Forelimb muscle (tissue), 1 donor: ENCODE results near the gene WWOX. TPM values are rescaled to one million over a fixed set of nuclear protein-coding genes. Genes with fewer than 3 reads are reported as not detected.

ENCODE experiments used
- DNase-seq: peaks from one replicate; pipeline ENCODE4 v3.0.0-alpha.2; 2013; ENCODE audit warnings: low read depth
- polyA plus RNA-seq: library from polyadenylated mRNA; unstranded; fragments of 120-200 nt; gene quantifications from one replicate; pipeline ENCODE4 v1.2.1, GENCODE V29; 2013; ENCODE audit not compliant: insufficient read length

The WWOX gene
- polyA plus RNA-seq, 1 donor = 11.9 TPM

DNA sequence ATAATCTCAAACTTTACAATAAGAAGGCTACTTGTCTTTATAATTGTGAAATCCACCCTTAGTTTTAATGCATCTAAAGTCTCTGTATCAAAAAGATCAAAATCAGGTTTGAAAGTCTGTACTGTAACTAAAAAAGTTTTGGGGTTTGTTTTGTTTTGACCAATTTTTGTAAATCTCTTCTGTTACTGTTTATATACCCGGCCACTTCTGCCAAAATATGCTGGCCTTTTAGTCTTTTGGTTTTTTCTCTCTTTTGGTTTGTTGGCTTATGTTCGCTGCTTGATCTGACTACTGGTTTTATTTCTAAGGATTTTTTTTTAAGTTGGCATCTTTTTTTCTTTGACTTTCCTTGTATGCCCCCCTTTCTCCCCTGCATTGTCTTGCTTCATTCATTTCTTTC, 845.9 kb downstream of the WWOX start:
- no peak for DNase-seq

DNA sequence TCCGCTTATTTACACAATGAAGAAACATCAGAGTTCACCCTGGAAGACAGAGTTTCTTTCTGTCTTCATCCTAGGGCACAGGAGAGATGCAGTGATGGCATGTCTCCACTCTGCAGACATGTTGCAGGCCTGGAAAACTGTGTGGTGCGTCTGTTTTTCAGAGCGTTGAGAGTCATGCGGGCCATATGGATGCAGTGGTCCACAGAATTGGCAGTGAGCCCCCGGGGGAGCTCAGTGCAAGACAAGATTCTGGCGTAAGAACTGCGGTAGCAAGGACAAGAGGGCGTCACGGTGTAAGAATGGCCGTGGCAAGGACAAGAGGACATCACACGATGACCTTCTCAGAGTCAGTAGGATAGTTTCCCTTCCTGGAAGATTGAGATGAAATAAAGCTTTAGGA, 847.1 kb downstream of the WWOX start:
- no peak for DNase-seq

DNA sequence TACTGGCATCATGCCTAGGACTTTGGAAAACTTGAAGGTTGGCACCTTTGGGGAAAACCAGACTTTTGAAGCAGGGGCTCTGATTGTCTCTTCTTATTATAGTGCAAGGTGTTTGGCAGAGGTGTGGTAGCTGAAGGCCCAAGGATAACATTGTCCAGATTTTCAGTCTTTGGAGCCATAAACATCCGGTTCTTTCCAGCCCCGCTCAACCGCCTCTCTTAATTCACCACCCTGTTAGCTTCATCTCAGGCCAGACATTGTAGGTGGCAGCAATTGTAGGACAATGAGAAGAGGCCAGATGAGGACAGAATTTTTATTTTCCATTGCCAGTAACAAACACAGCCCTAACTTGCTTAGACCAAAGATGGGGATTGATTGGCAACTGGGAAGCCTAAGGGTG, 851.3 kb downstream of the WWOX start:
- no peak for DNase-seq

DNA sequence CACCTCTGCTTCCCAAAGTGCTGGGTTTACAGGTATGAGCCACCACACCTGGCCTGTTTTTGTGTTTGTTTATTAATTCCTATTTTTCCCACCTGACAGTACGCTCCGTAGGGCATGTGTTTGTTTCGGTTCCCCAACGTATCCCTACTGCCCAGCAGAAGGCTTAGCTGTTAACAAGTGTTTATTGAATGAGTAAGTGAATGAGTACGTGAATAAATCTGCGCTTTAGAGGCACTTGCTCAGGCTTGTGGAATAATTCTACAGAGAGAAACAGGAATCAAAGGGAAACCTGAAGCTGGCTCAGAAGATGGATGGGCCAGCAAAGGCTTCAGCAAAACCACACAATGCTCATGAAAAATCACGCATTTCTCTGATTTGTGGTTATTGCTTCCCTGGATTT, 853.2 kb downstream of the WWOX start:
- DNase-seq = no peak

DNA sequence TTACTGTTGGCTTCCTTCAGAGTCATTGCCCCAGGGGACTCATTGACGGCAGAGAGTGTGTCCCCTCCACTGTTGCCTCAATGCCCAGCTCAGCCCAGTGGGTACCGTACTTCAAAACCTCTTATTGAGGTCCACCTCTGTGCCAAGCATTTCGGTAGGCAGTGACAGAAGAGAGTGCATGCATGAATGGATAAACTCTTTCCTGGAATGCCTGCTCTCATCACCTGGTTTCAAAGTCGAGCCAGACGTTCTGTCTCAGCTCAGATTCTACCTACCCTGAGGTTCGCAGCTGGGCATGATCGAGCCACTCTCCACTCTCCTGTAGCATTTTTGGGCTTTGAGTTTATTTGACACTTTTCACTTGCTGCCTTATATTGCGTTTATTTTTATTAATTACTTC, 854.1 kb downstream of the WWOX start:
- DNase-seq = no peak

DNA sequence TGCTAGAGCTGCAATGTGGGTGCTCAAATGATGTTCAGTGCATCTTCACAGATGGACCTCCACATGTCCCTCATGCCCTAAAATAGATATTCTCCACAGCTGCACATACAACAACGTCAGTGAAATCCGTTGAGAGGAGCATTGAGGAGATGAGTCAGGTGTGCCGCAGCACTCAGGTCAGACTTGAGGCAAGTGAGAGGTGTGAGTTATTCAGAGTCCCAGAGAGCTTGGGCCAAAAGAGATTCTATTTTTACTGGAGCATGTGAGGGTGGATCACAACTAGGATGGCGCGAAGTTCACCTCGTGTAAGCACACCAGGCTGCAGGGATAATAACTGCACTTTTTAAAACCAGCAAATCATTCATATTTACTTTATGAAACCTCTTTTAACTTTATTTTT, 855.8 kb downstream of the WWOX start:
- DNase-seq = no peak

DNA sequence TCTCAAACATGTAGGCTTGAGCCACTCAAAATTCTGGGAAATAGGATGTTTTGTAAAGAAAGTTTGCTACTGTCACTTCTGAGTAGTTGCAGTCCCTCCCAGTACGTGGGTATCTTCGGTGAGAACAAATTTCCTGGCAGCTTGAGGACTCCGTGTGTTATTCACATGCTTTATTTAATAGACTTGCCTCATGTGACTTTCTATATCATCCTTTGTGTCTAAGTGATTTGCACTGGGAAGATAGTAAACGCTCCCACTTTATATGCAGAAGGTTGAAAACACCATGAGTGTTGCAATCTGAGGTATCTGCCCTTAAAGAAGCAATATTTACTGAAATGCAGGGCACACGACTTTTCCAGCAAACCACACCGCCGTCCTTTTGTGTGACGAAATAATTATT, 857.4 kb downstream of the WWOX start:
- no peak for DNase-seq

DNA sequence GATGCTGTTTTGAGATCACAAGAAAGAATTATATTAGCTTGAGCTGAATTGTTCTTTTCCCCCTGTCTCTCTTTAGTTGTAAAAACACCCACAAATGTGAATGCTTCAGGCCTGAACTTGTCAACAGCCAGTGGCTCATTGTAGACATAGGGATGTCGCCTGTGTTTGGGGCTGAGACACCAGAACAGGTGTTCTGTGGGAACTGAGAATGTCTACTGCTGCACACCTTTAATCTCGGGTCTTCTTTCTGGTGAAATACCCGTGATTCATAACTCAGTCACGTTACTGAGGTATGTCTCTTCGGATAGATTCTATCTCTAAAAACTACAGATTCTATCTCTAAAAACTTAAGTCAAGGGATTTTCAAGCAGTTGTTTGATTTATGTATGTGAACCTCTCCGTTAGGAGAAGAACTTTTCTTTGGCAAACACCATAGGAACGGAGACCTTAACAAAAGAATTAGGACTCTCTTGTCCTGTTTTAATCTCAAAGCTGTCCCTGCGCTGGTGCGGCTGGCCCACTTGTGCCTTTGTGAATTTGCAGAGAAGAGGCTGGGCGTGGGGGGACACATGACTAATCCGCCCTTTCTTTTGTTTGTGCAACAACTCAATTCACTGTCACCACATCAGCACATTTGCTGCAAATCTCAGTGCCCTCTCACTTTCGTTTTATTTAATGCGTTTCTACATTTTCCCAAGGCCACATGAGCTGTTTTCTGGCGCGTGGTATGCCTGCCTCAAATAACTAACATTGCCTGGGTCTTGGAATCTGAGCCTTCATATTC, 858.1 kb downstream of the WWOX start:
- no peak for DNase-seq

DNA sequence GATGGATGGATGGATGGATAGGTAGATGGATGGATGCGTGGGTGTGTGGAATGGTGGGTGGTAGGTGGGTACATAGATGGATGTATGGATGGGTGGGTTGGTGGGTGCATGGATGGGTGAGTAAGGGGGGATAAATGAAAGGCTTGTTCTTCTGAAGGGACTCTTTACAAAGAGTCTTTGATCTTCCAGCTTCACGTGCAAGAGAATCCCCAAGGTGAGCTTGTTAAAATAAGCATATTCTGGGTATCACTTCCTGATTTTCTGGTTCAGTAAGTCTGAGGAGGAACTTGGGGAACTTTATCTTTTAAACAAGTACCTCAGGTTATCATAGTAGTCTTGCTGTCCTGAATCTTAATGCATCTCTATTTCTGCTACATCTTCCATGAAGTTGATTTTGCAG, 862.0 kb downstream of the WWOX start:
- no peak for DNase-seq

DNA sequence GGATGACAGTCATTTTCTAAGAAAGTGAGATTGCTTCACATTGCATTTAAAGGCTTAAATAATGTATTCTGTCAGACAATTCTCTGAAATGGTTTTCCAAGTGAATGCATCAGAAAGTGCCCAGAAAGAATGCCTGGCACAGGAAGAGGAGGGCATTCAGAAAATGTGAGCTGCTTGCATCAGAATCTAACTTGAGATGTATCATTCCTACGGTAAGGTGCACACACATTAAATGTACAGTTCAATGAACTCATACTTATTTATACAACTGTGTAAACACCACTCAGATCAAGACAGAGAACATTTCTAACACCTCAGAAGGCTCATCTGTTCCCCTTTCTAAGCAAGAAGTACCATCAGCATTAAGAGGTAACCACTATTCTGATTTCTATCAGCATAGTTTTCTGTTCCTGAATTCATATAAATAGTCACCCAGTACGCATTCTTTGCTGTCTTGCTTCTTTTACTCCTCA, 863.0 kb downstream of the WWOX start:
- no peak for DNase-seq

DNA sequence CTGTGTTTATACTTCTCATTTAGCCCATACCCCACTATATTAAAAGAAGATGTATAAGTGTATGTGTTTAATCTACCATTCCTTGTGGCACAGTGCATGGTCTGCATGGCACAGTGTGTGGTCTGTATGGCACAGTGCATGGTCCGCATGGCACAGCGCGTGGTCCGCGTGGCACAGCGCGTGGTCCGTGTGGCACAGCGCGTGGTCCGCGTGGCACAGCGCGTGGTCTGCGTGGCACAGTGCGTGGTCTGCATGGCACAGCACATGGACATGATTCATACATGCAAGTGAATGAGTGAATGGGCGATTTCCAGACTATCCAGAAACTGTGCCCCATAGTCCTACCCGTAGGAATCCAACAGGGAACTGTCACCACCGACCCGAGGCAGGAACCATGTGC, 868.5 kb downstream of the WWOX start:
- no peak for DNase-seq

DNA sequence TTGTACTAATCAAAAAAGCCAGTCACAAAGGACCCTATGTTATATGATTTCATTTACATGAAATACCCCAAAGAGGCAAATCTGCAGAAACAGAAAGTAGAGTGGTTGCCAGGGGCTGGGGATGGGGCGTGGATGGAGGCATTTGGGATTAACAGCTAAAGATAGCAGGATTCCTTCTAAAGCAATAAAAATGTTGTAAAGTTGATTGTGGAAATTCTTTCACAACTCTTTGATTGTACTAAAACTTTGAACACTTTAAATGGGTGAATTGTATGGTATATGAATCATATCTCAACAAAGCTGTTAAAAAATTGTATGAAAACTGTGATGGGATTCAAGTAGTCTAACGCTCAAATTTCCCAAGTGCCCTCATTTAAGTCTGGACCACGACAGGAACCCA, 870.3 kb downstream of the WWOX start:
- no peak for DNase-seq

DNA sequence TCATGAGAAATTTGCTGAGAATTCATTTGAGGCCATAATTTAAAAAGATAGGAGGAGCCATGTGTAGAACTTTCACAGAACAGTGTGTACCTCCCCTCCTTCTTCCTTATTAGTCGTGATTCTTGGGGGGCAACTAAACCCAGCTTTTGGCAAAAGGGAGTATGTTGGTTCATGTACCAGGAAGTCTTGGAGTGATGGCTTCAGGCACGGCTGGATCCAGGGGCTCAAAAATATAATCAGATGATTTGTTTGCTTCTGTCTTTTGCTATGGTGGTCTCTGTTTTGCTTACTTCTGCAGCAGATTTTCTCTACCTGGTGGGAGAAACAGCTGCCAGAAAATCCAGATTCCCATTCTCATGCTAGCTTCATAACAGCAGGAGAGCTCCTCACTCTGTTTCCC, 871.2 kb downstream of the WWOX start:
- DNase-seq = no peak

DNA sequence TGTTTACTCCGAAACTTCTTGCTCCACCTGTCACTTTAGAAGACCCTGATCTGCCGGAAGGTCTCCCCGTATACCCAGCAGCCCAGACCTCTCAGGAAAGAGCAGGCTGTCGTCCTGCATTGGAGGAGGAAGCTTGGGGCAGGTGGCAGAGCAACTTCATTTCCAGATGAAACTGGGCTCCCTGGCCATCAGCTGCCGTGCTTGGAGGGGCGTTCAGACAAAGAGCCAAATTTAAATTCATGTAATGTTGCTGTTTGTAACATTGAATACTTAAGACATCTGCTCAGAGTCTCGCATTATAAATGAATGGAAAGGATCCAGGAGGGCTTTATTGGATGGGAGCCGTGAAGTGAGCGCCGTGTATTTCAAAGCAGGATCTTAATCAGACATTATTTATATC, 872.6 kb downstream of the WWOX start:
- no peak for DNase-seq

DNA sequence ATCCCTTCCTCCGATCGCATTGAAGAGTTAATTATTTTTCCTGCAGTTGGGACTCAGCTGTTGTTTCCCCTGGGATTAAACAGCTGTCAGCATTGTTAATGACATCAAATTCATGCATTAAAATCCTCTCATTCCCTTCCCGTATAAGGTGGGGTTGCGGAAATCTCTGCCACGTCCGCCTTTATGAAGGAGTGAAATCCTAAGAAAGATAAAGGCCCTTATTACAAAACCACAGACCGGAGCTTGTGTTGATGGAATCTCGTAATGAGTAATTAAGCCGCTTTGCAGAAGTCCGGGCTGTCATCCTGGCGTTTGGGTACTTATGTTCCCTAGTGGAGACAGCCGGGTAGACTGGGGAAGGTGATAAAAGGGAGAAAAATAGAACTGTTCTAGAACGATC, 873.5 kb downstream of the WWOX start:
- DNase-seq = no peak

DNA sequence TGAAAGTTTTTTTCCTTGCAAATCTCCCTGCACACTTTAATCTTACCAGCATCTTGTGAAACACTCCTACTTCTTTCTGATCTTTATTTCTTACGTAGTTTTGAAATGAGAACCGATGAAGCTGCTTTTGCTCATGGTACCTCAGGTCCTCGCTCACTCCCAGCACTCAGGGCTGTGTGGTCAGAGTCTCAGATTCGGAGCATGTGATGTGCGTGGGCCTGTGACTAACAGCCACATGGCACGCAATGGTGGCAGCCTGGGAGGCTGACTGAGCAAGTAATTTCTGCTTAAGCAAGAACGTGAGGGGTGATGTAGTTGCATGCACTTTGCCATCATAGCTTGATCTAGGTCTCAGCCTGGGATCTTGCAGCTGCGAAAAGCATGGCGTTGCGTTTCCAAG, 876.8 kb downstream of the WWOX start:
- DNase-seq = no peak

DNA sequence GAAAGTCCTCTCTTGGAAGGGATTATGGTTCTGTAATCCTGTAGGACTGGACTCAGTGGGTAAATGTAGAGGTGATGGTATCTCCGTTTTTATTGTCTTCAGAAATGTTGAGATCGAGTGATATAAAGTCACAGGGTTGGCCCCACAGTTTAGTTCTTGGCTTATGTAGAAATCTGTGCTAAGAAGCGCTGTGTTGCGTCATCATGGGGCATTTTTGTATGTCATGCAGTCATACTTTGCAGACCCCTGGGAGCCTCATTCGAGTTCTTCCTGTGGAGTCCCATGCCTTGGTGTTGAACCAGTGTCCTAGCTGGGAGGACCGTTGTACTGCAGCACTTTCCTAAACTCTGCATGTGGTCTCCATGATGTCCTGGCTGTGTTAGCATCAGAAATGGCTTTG, 881.4 kb downstream of the WWOX start:
- no peak for DNase-seq

DNA sequence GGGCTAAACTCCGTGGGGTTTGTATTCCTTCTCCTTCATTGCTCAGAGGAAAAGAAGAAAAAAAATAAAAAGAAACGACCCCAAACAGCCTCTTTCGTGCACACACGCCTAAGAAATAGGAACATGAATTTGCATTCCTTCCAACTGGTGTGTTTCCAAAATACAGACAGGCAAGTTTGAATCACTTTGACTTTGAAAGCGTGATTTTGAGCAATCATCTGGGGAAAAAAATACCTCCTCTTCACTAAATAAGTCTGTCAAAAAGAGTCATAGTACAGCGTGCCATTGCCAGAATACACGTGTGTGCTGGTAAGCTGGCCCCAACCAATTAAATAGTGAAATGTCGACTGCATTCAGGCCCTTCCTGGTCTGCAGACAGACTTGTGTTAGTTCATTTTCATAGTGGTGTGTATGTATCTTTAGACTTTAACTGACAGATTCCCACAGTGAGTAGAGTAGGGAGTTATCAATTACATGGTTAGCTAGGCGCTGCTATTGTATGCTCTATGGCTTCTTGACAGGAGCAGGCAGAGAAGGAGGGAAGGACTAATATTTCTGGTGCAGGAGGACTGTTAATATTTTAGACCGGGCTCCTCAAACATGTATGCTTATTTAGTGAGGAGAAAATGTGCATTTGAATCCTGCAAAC, 882.8 kb downstream of the WWOX start:
- no peak for DNase-seq

DNA sequence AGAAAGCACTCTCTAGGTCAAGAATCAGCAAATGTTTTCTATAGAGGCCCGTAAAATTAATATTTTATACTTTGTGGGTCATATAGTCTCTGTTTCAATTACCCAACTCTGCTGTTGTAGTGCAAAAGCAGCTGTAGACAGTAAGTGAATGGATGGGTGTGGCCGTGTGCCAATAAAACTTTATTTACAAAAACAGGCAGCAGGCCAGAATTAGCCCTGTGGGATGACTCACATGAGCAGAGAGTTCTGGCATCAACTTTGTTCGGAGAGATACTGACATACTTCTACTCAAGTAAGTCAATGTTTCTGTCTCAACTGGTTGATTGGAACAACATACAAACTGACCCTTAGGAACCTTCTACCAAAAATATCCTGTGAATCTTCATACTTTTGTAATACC, 884.9 kb downstream of the WWOX start:
- no peak for DNase-seq

DNA sequence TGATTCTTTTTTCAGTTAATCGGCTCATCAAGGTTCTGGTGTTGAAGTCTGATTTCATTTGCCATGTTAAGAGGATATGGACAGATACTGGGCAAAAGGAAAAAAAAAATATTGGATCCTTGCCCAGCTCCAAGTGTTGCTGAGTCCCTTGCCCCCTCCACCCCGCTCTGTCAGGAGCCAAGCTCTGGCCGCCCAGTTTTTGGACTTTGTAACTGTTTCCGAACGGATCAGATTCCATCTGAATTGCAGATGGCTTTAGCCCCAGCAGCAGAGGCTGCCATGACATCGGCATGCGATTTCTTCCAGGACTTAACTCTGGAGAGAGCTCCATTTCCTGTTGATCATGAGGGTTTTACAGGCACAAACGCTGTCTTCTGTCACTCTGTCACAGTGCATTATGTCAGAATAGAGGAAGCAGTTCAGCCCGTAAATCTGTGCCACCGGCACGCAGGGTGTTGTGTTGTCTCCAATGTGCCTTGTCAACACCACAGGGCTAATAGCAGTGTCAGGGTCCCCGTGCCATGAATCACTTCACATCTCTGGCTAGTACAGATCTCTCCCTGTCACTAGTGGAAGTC, 885.5 kb downstream of the WWOX start:
- DNase-seq = no peak

DNA sequence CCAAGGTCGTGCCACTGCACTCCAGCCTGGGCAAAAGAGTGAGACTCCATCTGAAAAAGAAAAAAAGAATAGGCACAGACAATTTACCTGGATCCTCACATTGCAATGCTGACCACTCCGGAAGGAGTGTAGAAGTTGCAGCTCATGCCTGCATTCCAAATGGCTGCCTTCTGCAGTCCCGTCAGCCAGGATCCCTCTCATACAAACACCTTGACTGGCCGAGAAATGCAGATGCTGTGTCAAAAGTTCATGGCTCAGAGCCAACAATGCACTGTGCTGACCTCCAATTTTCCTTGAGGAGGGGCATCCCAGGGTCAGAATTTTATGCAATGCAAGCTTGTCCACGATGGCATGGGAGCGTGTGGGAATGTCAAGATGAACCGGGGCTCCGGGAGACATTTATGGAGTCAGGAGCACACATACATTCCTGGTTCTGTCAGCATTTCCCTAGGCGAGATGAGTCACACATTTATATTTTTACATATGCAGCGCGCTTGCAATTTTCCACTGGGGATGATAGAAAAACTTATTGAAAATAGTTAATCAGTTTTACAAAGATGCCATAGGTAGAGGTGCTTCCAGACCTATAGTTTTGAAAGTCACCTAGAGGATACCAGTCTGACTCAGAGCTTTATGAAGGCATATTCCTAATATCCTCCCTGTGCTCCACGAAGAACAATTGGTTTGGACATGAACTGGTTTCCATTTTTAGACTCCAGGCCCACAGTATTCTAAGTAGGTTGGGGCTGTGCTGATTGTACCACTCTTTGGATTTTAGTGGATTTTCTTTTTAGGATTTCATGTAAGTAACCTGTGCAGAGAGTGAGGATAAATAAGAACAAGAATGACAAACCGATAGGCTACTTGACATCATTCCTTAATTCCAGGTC, 886.5 kb downstream of the WWOX start:
- no peak for DNase-seq

DNA sequence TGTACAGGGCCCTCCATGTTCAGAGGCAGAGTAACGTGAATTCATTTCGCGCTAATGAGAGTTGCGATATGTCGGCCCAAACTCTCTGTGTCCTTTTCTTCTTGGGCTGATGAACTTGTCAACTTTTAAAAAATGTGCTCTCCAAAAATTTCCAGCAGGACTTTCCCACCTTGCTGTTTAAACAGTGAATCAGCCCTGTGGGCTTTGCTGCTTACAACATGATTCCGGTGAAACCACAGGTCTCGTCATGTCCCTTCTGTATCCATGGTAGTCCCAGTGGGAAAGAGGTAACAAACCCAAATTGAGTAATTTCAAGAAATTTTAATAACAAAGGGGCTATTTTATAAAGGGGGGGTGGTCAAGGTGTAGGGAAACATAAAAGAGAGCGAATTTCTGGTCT, 888.2 kb downstream of the WWOX start:
- no peak for DNase-seq
